Activated T-cell treated with anti-CD3 and anti-CD28 coated beads, Interleukin-2, amount 50 U/mL, for 72 hours (primary cell): ENCODE results near the gene ARHGAP20. TPM values are rescaled to one million over a fixed set of nuclear protein-coding genes. Genes with fewer than 3 reads are reported as not detected.
"Not testable (repeated sequence)": the region's sequence is repeated elsewhere in the genome, so short reads cannot be mapped to it uniquely, and the experiment has no call there.

Source experiments
- ATAC-seq, 2 donors: fragments of 150-1000 bp; cut with Tn5 transposase; replicated peaks in 1 of 2; 2 replicates each; pipeline ENCODE4 v1.10.0; 2021; ENCODE audit warnings: moderate library complexity in 2 of 2, mild to moderate bottlenecking in 1 of 2
- DNase-seq, 2 donors: peaks; one replicate each; pipeline ENCODE4 v3.0.0; 2021 to 2022; ENCODE audit warnings: mixed read lengths in 1 of 2
- H3K27ac Mint-ChIP-seq: one replicate; pipeline ENCODE4 v1.8.0; 2022; ENCODE audit warnings: mild to moderate bottlenecking, moderate library complexity, mixed read lengths
- H3K27me3 Mint-ChIP-seq: one replicate; pipeline ENCODE4 v1.8.0; 2022; ENCODE audit warnings: low read depth, mixed read lengths
- H3K36me3 Mint-ChIP-seq, 2 donors: one replicate each; pipeline ENCODE4 v1.8.0; 2022; ENCODE audit warnings: mixed read lengths in 2 of 2, mild to moderate bottlenecking in 1 of 2; ENCODE audit not compliant: insufficient read depth in 2 of 2
- H3K4me1 Mint-ChIP-seq: one replicate; pipeline ENCODE4 v1.8.0; 2022; ENCODE audit warnings: low read depth, mixed read lengths
- H3K4me3 Mint-ChIP-seq, 2 donors: one replicate each; pipeline ENCODE4 v1.8.0; 2022; ENCODE audit warnings: mild to moderate bottlenecking in 2 of 2, mixed read lengths in 2 of 2, moderate library complexity in 2 of 2
- H3K9me3 Mint-ChIP-seq, 2 donors: one replicate each; pipeline ENCODE4 v1.8.0; 2022; ENCODE audit warnings: mixed read lengths in 2 of 2
- total RNA-seq, 2 donors: library from RNA; stranded (reverse); gene quantifications; one replicate each; pipeline ENCODE4 v1.2.3, GENCODE V29; 2022

Gene ARHGAP20
- total RNA-seq, 2 donors from 2014 or later = 0.12 to 0.38 TPM

DNA sequence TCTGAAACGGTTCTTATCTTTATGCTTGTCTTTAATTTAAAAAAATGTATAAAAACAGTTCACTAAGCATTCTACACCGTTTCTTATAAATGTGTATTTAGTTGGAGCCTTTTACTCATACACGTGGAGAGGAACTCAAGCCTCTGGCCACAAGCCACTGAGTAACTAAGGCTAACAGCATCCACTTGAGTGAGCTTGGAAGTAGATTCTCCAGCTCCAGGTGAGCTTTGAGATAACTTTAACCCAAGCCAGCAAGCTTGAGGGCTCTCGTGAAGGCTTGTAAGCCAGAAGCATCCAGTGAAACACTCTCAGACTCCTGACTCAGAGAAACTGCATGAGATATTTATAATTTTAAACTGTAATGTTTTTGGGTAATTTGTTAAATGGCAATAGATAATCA lies 82.6 kb downstream of the ARHGAP20 start:
- H3K4me1 Mint-ChIP-seq = peaks cover 5% of the 10 kb centered on the region
- ATAC-seq = no peak
- peaks cover 11% of the 10 kb centered on the region for H3K27me3 Mint-ChIP-seq
- H3K4me3 Mint-ChIP-seq = no peak overlapping the region
- no peaks in the 10 kb centered on the region for H3K9me3 Mint-ChIP-seq
- H3K36me3 Mint-ChIP-seq = no peaks in the 10 kb centered on the region
- DNase-seq = no peak
- H3K27ac Mint-ChIP-seq = no peak overlapping the region

DNA sequence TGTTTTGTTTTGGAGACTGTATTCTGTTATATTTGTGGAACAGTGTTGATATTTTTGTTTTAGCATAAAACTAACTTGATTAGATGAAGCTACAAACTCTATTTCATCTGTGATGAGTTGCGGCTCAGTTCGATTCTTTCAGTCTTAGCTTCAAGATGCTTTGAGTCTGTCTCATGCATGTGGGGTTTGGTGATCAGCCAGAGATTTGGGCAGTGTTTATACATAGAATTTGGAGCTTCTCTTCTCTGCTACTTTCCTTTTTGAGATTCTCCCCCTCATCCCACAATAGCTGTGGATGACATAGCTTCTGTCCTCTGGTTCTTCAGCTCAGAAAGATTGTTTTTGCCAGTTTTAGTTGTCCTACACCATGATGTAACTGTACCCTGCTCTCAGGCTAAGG lies 90.4 kb downstream of the ARHGAP20 start:
- Mint-ChIP-seq H3K36me3 (no peaks in the 10 kb centered on the region), H3K4me1 (no peaks in the 10 kb centered on the region), H3K4me3 (no peak overlapping the region), H3K27ac (no peak overlapping the region), H3K9me3 (peaks cover 3% of the 10 kb centered on the region in 2 donors), H3K27me3 (no peaks in the 10 kb centered on the region)
- no peak for ATAC-seq
- no peak for DNase-seq

DNA sequence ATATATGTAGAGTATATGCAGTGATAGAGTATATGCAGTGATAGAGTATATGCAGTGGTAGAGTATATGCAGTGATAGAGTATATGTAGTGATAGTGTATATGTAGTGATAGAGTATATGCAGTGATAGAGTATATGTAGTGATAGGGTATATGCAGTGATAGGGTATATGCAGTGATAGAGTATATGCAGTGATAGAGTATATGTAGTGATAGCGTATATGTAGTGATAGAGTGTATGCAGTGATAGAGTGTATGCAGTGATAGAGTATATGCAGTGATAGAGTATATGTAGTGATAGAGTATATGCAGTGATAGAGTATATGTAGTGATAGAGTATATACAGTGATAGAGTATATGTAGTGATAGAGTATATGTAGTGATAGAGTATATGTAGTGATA lies 92.9 kb downstream of the ARHGAP20 start:
- not testable (repeated sequence) for H3K27ac Mint-ChIP-seq, ATAC-seq

DNA sequence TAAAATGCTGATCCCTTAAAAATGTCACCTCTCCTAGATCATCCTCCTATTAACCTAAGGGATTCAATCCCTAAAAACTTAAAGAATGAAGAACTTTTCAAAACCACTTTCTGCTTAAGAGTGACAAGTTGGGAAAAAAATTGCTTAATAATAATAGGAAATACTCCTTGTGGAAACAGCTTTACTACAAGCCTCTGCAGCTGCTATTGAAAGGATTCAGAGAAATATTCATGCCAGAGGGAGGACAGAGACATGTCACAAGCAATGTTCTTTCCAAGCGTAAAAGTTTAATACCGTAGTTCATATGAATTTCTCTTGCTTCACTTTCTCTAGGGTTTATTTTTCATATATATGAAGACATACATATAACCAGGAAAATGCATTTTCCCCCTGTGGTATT lies 98.2 kb downstream of the ARHGAP20 start:
- ATAC-seq (no peak), DNase-seq (no peak)
- H3K4me1 Mint-ChIP-seq = no peaks in the 10 kb centered on the region
- H3K36me3 Mint-ChIP-seq = no peaks in the 10 kb centered on the region
- H3K27ac Mint-ChIP-seq = no peak overlapping the region
- H3K27me3 Mint-ChIP-seq = peaks cover 6% of the 10 kb centered on the region
- H3K4me3 Mint-ChIP-seq = no peak overlapping the region
- H3K9me3 Mint-ChIP-seq = peaks cover 0 to 2% of the 10 kb centered on the region in 2 donors

More for the DNA sequence above, 92.9 kb downstream of the ARHGAP20 start:
- DNase-seq, H3K27me3 Mint-ChIP-seq, H3K9me3 Mint-ChIP-seq, H3K36me3 Mint-ChIP-seq, H3K4me3 Mint-ChIP-seq, H3K4me1 Mint-ChIP-seq: not testable (repeated sequence)

DNA sequence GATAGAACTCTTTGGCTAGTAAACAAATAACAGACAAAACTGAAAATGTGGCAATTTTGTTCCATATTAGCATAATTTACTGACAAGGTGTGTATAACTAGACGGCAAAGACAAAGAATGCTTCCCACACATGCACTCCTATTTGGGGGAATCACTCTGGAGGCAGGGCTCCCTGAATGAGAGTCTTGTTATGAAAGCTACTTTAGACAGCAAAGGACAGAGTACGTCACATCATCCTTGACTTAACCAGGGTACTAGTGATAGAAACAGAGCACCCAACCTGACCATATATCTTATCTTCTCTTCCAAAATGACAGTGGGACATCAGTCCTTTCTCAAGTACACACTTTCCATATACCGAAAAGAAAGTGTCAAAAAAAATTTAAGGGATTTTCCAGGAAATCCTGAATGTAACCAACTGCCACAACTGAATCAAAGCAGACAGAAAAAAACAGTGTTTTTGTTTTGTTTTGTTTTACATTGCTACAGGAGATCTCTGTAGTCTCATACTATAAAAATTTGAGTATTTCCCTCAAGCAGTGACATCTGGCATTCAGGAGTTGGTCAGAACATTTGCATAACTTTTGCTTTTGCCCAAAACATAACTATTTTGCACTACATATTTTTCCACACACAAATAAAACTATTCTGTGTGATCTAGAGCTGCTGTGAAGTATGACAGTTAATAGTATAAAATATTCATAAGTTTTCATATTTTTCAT lies 98.9 kb downstream of the ARHGAP20 start:
- no peaks in the 10 kb centered on the region for H3K9me3 Mint-ChIP-seq
- H3K27me3 Mint-ChIP-seq = peaks cover 6% of the 10 kb centered on the region
- no peaks in the 10 kb centered on the region for H3K36me3 Mint-ChIP-seq
- no peak for DNase-seq
- no peaks in the 10 kb centered on the region for H3K4me1 Mint-ChIP-seq
- no peak overlapping the region for H3K27ac Mint-ChIP-seq
- H3K4me3 Mint-ChIP-seq = no peak overlapping the region
- ATAC-seq = no peak

DNA sequence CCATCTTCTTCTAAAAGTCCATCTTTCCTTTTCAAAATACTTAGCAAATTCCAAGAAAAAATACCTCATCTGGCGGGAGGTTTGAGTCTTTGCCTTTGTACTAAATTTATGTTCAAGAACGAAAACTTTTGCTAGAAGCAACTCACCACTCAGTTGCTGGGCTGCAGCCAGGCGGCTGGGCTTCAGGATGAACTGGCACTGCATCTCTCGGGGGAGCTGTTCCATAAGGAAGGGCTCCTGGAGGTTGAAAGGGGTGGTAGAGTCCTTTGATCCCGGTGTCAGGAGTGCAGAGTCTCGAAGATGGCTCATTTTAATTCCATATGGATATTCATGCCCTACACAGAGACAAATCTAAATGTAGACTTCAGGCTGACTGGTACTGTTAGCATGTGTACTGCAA lies 105.8 kb downstream of the ARHGAP20 start:
- H3K27me3 Mint-ChIP-seq = peaks cover 23% of the 10 kb centered on the region
- no peaks in the 10 kb centered on the region for H3K9me3 Mint-ChIP-seq
- no peak overlapping the region for H3K4me3 Mint-ChIP-seq
- ATAC-seq = no peak
- H3K4me1 Mint-ChIP-seq = no peaks in the 10 kb centered on the region
- no peak for DNase-seq
- H3K27ac Mint-ChIP-seq = no peak overlapping the region
- H3K36me3 Mint-ChIP-seq = no peaks in the 10 kb centered on the region

DNA sequence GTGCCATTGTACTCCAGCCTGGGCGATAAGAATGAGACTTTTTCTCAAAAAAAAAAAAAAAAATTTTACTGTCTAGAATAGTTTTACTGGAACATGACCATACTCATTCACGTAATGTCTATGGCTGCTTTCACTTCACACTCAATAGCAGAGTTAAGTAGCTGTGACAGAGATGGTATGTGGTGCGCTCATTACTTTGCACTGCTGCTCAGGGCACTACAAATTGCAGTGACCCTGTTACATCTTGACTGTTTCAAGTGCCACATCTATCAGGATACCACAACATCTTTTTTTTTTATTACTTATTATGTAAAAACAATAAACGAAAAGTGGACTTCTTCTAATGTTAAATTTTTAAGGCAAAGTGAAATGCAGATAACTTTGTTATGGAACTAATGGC lies 110.3 kb downstream of the ARHGAP20 start:
- H3K9me3 Mint-ChIP-seq = no peaks in the 10 kb centered on the region
- peaks cover 17% of the 10 kb centered on the region for H3K27me3 Mint-ChIP-seq
- no peaks in the 10 kb centered on the region for H3K4me1 Mint-ChIP-seq
- no peak overlapping the region for H3K27ac Mint-ChIP-seq
- no peak for DNase-seq
- H3K36me3 Mint-ChIP-seq = no peaks in the 10 kb centered on the region
- no peak overlapping the region for H3K4me3 Mint-ChIP-seq
- no peak for ATAC-seq

DNA sequence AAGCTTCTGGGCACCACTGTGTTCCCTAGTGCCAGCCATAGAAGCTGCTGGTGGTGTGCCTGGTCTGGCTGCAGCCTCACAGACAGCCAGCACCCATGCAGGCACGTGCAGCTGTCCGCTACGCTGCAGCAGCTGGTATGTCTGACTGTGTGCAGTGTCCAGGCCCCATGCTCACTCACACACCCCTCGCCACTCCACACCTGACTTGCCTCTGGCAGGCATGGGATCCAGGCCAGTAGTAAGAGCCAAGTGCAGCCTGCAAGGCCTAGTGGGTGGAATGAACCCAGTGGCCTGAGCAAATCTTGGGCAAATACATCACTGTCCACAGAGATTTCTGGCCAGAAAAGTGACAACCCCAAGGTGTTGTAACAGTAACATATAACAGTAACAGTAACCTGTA lies 111.9 kb downstream of the ARHGAP20 start:
- Mint-ChIP-seq H3K27me3 (peaks cover 12% of the 10 kb centered on the region), H3K27ac (no peak overlapping the region), H3K36me3 (no peaks in the 10 kb centered on the region), H3K4me1 (no peaks in the 10 kb centered on the region), H3K4me3 (no peak overlapping the region), H3K9me3 (no peaks in the 10 kb centered on the region)
- ATAC-seq = no peak
- DNase-seq = no peak

DNA sequence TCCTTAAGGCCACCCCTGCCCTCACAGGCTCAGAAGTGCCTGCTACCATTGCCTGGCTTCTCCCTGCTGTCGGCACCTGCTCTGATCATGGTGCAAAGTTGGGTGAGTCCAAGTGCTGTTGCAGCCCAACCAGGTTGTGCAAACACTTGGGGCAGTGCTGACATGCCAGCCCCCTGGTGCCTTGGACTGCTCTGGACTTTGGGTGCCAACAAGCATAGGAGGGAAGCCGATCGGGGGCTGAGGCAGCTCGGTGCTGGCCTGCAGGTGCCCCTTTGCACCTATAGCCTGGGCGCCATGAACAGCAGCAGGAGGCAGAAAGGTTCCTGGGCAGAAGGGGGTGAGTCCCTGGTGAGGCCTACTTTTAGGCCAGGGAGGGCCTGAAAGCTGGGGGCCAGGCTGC lies 113.0 kb downstream of the ARHGAP20 start:
- DNase-seq (no peak), ATAC-seq (no peak)
- Mint-ChIP-seq H3K27ac (no peak overlapping the region), H3K4me1 (no peaks in the 10 kb centered on the region), H3K36me3 (no peaks in the 10 kb centered on the region), H3K27me3 (peaks cover 10% of the 10 kb centered on the region), H3K4me3 (no peak overlapping the region), H3K9me3 (peaks cover 0 to 2% of the 10 kb centered on the region in 2 donors)

DNA sequence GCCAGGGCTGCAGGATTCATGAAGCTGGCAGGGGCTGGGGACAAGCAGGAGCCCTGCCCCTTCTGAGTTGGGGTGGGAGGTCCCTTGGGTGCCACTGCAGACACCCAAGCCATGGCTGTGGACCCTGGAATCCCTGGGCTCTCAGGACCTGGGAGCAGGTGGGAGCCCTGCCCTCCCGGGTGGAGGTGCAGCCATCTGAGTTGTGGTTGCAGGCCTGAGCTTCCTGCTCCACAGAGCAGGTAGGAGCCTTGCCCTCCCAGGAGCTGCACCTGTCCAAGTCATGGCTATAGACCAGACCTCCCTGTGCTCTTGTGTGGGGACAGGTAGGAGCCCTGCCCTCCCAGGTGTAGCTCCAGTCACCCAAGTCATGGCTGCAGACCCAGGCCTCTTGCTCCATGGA lies 113.5 kb downstream of the ARHGAP20 start:
- no peak for DNase-seq
- Mint-ChIP-seq H3K27me3 (peaks cover 11% of the 10 kb centered on the region), H3K36me3 (no peaks in the 10 kb centered on the region), H3K4me1 (no peaks in the 10 kb centered on the region), H3K4me3 (no peak overlapping the region), H3K9me3 (peaks cover 0 to 2% of the 10 kb centered on the region in 2 donors), H3K27ac (no peak overlapping the region)
- ATAC-seq = no peak

DNA sequence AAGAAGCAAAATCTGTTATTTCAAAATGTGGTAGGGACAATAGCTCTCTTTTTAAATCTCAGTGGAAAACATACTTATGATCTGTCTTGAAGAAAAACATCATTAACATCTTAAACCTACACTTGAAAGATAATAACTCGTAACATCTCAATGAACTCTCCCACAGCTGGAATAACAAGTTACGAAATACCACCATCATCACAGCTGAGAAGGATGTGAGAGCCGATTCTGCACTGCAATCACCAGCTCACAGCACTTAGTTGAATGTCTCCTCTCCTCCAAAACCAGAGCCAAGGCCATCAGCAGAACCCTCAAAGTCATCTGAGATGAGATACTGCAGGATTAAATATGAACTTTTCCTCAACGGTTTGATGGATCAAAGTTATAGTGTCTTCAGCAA lies 124.3 kb downstream of the ARHGAP20 start:
- Mint-ChIP-seq H3K4me1 (no peaks in the 10 kb centered on the region), H3K4me3 (no peak overlapping the region), H3K9me3 (no peaks in the 10 kb centered on the region), H3K36me3 (no peaks in the 10 kb centered on the region), H3K27ac (no peak overlapping the region), H3K27me3 (peaks cover 8% of the 10 kb centered on the region)
- DNase-seq = no peak
- ATAC-seq = no peak

DNA sequence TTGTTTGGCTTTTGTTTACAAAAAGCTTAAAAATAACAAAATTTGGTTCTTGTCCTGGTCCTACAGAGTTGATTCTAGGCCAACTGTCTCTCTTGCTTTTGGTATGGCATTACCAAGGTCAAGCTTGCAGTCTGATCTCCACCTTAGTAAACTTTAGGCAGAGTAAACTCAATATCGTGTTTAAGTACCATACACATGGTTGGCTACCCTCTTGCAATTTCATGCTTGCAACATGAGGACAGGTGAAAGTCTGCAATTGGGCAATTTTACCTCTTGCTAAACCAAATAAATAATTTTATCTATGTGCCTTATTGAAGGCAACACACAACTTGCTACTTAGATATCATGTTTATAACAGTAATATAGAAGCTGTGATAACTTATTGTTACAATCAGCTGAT lies 125.1 kb downstream of the ARHGAP20 start:
- H3K4me1 Mint-ChIP-seq = no peaks in the 10 kb centered on the region
- no peaks in the 10 kb centered on the region for H3K36me3 Mint-ChIP-seq
- peaks cover under 1% of the 10 kb centered on the region for H3K27me3 Mint-ChIP-seq
- H3K4me3 Mint-ChIP-seq = no peak overlapping the region
- H3K9me3 Mint-ChIP-seq = no peaks in the 10 kb centered on the region
- ATAC-seq (no peak), DNase-seq (no peak)
- no peak overlapping the region for H3K27ac Mint-ChIP-seq

DNA sequence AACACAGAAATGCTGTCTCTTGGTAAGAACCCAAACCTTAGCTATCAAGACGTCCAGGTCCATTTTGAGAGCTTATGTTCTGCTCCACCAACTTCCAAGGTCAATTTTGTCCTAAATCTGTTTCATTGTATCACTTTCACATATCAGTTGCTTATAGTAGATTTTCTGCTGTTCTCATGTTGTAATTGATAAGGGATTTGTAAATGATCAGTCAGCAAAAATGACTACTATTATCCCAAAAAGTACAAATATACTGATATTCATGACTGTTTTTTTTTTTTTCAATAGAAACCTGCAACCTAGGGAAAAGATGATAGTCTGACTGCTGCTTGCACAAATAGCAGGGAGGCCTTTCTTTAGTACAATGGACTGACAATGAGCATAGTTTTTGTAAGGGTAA lies 128.1 kb downstream of the ARHGAP20 start:
- no peak for DNase-seq
- H3K27ac Mint-ChIP-seq = no peak overlapping the region
- H3K4me3 Mint-ChIP-seq = no peak overlapping the region
- no peaks in the 10 kb centered on the region for H3K9me3 Mint-ChIP-seq
- H3K36me3 Mint-ChIP-seq = no peaks in the 10 kb centered on the region
- no peaks in the 10 kb centered on the region for H3K4me1 Mint-ChIP-seq
- no peak for ATAC-seq
- no peaks in the 10 kb centered on the region for H3K27me3 Mint-ChIP-seq

DNA sequence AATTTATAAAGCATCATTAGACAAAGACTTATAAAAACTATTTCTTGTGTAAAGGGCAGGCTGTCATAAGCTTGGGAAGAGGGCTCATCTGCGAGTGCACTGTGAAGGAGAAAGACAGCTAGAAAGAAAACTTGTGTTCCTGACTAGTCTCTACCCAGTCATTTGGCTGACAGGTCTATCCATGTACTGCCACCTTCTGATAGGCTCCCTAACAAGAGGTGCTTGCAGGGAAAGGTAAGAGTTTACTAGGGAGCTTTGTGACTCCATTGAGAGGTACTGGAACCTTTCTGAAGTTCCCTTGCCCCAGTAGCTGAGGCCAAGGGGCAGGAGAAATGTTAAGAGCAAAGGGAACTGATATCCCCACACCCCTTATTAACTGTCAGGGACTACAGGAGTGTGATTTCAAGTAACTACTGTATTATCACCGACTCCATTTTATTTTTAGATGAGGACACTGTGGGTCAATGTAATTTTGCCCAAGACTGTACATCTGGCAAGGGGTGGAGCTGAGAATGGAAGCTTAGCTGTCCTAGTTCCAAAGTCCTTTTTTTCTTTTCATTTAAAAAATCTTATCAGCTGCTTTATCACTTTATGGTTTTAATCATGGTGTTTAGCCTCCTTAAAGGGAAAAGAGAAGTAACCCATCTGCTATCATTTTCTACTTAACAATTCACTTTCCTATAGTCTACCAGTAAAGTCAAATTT lies 129.4 kb downstream of the ARHGAP20 start:
- H3K4me3 Mint-ChIP-seq = no peak overlapping the region
- H3K4me1 Mint-ChIP-seq = no peaks in the 10 kb centered on the region
- DNase-seq = no peak
- no peaks in the 10 kb centered on the region for H3K36me3 Mint-ChIP-seq
- no peak for ATAC-seq
- no peaks in the 10 kb centered on the region for H3K9me3 Mint-ChIP-seq
- no peaks in the 10 kb centered on the region for H3K27me3 Mint-ChIP-seq
- H3K27ac Mint-ChIP-seq = no peak overlapping the region
